Upper lobe of left lung (tissue), 4 donors: ENCODE measurements around the gene STRC.

ENCODE experiments used
- CTCF ChIP-seq, 6 experiments: fragments of 450-650 bp in 4 of 6; fragments of 200-600 bp in 2 of 6; sonication (generic) in 2 of 6; IDR thresholded peaks; one replicate each; pipeline ENCODE4 v1.5.1; 2016 to 2019; ENCODE audit warnings: antibody characterized with exemption in 6 of 6
- POLR2AphosphoS5 ChIP-seq, 2 donors: sonication (generic); formaldehyde crosslinking; IDR thresholded peaks; one replicate each; pipeline ENCODE4 v1.5.1; 2017; ENCODE audit warnings: antibody characterized with exemption in 2 of 2

- TF ChIP-seq CTCF (IDR thresholded peaks at IDR 0.05): no peak
- TF ChIP-seq POLR2AphosphoS5 (IDR thresholded peaks at IDR 0.05): no peak
Measured at GRCh38 chr15:43552986-43553385, 65.6 kb downstream of the STRC start.
